Measurements from ENCODE around the gene HDAC7. TPM values are rescaled to one million over a fixed set of nuclear protein-coding genes. Genes with fewer than 3 reads are reported as not detected.
A peak's percentile ranks its signal among the peaks of the same experiment; 100 is the strongest.

The HDAC7 gene
- total and polyA plus RNA-seq, 5 donors from 2014 or later: 14.0 to 163 (median 15.4) TPM

GRCh38 chr12:47834199-47834903 is 14.6 kb upstream of the HDAC7 start:
- no peak for ATAC-seq (ENCODE audit: low read depth in 2 of 2)
- H3K9me3 ChIP-seq (ENCODE audit: control insufficient read depth in 2 of 2, low read length in 2 of 2): no peaks in the 10 kb centered on the region

DNA sequence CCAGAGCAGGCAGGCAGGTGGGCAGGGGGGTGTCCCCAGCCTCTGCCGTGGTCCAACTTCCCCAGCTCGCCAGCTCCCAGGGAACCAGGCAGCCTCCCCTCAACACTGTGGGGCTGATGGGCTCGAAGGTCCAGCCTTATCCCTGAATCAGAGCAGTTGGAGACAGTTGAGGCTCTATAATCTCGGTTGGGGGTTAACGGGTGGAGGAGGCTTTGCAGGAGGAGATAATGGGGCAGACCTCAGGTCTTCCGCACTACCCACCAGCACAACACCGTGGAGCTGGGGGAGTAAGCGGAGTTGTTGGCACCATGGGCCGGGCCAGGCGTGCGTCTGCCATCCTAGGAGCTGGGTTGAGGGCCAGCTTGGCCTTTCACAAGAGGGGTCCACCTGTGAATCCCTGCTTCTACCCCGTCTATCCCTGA is 13.9 kb upstream of the HDAC7 start:
- Mint-ChIP-seq H3K27ac (peak overlapping the region; percentile 97), H3K27me3 (no peaks in the 10 kb centered on the region), H3K9me3 (no peaks in the 10 kb centered on the region), H3K4me3 (peak overlapping the region in 3 of 4 donors; percentile 39 to 92 (median 70)), H3K4me1 (peaks cover 19 to 83% (median 53%) of the 10 kb centered on the region in 4 donors), H3K36me3 (no peaks in the 10 kb centered on the region)
- Histone ChIP-seq H3K4me3 (ENCODE audit: low read depth, low read length) (no peak overlapping the region), H3K4me1 (ENCODE audit: control insufficient read depth, insufficient read depth, low read length, poor library complexity, severe bottlenecking) (peaks cover 71% of the 10 kb centered on the region), H3K27ac (ENCODE audit: insufficient read depth, low read length, poor library complexity, severe bottlenecking) (peak overlapping the region; percentile 85), H3K36me3 (ENCODE audit: control insufficient read depth, insufficient read depth, low read length) (no peaks in the 10 kb centered on the region), H3K9me3 (ENCODE audit: control insufficient read depth in 2 of 2, low read length in 2 of 2) (no peaks in the 10 kb centered on the region), H3K27me3 (ENCODE audit: control insufficient read depth, insufficient read depth, low read length) (no peaks in the 10 kb centered on the region)
- DNase-seq (no peak), ATAC-seq (ENCODE audit: low read depth in 2 of 2) (no peak)

More at GRCh38 chr12:47834199-47834903, 14.6 kb upstream of the HDAC7 start:
- Mint-ChIP-seq H3K27ac (peak overlapping the region; percentile 97), H3K9me3 (no peaks in the 10 kb centered on the region), H3K27me3 (no peaks in the 10 kb centered on the region), H3K36me3 (no peaks in the 10 kb centered on the region), H3K4me1 (peaks cover 19 to 76% (median 46%) of the 10 kb centered on the region in 4 donors), H3K4me3 (peak overlapping the region; percentile 47 to 68 (median 52))
- Histone ChIP-seq H3K4me3 (ENCODE audit: low read depth, low read length) (no peak overlapping the region), H3K4me1 (ENCODE audit: control insufficient read depth, insufficient read depth, low read length, poor library complexity, severe bottlenecking) (peaks cover 63% of the 10 kb centered on the region), H3K27ac (ENCODE audit: insufficient read depth, low read length, poor library complexity, severe bottlenecking) (peak overlapping the region; percentile 85), H3K36me3 (ENCODE audit: control insufficient read depth, insufficient read depth, low read length) (no peaks in the 10 kb centered on the region), H3K27me3 (ENCODE audit: control insufficient read depth, insufficient read depth, low read length) (no peaks in the 10 kb centered on the region)
- no peak for DNase-seq

GRCh38 chr12:47832263-47832933 is 12.7 kb upstream of the HDAC7 start:
- Mint-ChIP-seq H3K9me3 (no peaks in the 10 kb centered on the region), H3K36me3 (no peaks in the 10 kb centered on the region), H3K4me3 (peak overlapping the region; percentile 70 to 92 (median 80)), H3K27ac (peak overlapping the region; percentile 97), H3K4me1 (peaks cover 13 to 88% (median 53%) of the 10 kb centered on the region in 4 donors), H3K27me3 (no peaks in the 10 kb centered on the region)
- Histone ChIP-seq H3K27ac (ENCODE audit: insufficient read depth, low read length, poor library complexity, severe bottlenecking) (peak overlapping the region; percentile 85), H3K36me3 (ENCODE audit: control insufficient read depth, insufficient read depth, low read length) (no peaks in the 10 kb centered on the region), H3K9me3 (ENCODE audit: control insufficient read depth in 2 of 2, low read length in 2 of 2) (no peaks in the 10 kb centered on the region), H3K4me3 (ENCODE audit: low read depth, low read length) (peak overlapping the region; percentile 32), H3K27me3 (ENCODE audit: control insufficient read depth, insufficient read depth, low read length) (no peaks in the 10 kb centered on the region), H3K4me1 (ENCODE audit: control insufficient read depth, insufficient read depth, low read length, poor library complexity, severe bottlenecking) (peaks cover 72% of the 10 kb centered on the region)
- DNase-seq (no peak), ATAC-seq (ENCODE audit: low read depth in 2 of 2) (peak; percentile 24 to 33)

- H3K4me1 Mint-ChIP-seq: peaks cover 18 to 92% (median 58%) of the 10 kb centered on the region in 4 donors
- peak overlapping the region in 2 of 4 donors; percentile 28 to 43 for H3K4me3 Mint-ChIP-seq
- no peaks in the 10 kb centered on the region for H3K36me3 Mint-ChIP-seq
- H3K4me1 ChIP-seq (ENCODE audit: control insufficient read depth, insufficient read depth, low read length, poor library complexity, severe bottlenecking): peaks cover 92% of the 10 kb centered on the region
- H3K27ac Mint-ChIP-seq: peak overlapping the region; percentile 77 to 87 (median 79)
- no peaks in the 10 kb centered on the region for H3K27me3 Mint-ChIP-seq
- no peaks in the 10 kb centered on the region for H3K9me3 ChIP-seq (ENCODE audit: control insufficient read depth in 2 of 2, low read length in 2 of 2)
- H3K27me3 ChIP-seq (ENCODE audit: control insufficient read depth, insufficient read depth, low read length): no peaks in the 10 kb centered on the region
- DNase-seq: no peak
- H3K4me3 ChIP-seq (ENCODE audit: low read depth, low read length): peak overlapping the region; percentile 13
- H3K27ac ChIP-seq (ENCODE audit: insufficient read depth, low read length, poor library complexity, severe bottlenecking): peak overlapping the region; percentile 49
- no peaks in the 10 kb centered on the region for H3K9me3 Mint-ChIP-seq
- no peaks in the 10 kb centered on the region for H3K36me3 ChIP-seq (ENCODE audit: control insufficient read depth, insufficient read depth, low read length)
- no peak for ATAC-seq (ENCODE audit: low read depth in 2 of 2)
Observed at GRCh38 chr12:47829584-47829983, 9.9 kb upstream of the HDAC7 start.

- no peaks in the 10 kb centered on the region for H3K27me3 Mint-ChIP-seq
- peaks cover 21 to 92% (median 60%) of the 10 kb centered on the region in 4 donors for H3K4me1 Mint-ChIP-seq
- no peak for DNase-seq
- H3K9me3 ChIP-seq (ENCODE audit: control insufficient read depth in 2 of 2, low read length in 2 of 2): no peaks in the 10 kb centered on the region
- no peaks in the 10 kb centered on the region for H3K36me3 ChIP-seq (ENCODE audit: control insufficient read depth, insufficient read depth, low read length)
- H3K4me3 ChIP-seq (ENCODE audit: low read depth, low read length): peak overlapping the region; percentile 13
- H3K36me3 Mint-ChIP-seq: no peaks in the 10 kb centered on the region
- no peaks in the 10 kb centered on the region for H3K27me3 ChIP-seq (ENCODE audit: control insufficient read depth, insufficient read depth, low read length)
- peak overlapping the region in 3 of 4 donors; percentile 28 to 62 (median 43) for H3K4me3 Mint-ChIP-seq
- H3K27ac ChIP-seq (ENCODE audit: insufficient read depth, low read length, poor library complexity, severe bottlenecking): peak overlapping the region; percentile 49
- H3K27ac Mint-ChIP-seq: peak overlapping the region; percentile 77 to 90 (median 79)
- ATAC-seq (ENCODE audit: low read depth in 2 of 2): no peak
- H3K4me1 ChIP-seq (ENCODE audit: control insufficient read depth, insufficient read depth, low read length, poor library complexity, severe bottlenecking): peaks cover 92% of the 10 kb centered on the region
- no peaks in the 10 kb centered on the region for H3K9me3 Mint-ChIP-seq
Observed at GRCh38 chr12:47828976-47829482, 9.3 kb upstream of the HDAC7 start.

DNA sequence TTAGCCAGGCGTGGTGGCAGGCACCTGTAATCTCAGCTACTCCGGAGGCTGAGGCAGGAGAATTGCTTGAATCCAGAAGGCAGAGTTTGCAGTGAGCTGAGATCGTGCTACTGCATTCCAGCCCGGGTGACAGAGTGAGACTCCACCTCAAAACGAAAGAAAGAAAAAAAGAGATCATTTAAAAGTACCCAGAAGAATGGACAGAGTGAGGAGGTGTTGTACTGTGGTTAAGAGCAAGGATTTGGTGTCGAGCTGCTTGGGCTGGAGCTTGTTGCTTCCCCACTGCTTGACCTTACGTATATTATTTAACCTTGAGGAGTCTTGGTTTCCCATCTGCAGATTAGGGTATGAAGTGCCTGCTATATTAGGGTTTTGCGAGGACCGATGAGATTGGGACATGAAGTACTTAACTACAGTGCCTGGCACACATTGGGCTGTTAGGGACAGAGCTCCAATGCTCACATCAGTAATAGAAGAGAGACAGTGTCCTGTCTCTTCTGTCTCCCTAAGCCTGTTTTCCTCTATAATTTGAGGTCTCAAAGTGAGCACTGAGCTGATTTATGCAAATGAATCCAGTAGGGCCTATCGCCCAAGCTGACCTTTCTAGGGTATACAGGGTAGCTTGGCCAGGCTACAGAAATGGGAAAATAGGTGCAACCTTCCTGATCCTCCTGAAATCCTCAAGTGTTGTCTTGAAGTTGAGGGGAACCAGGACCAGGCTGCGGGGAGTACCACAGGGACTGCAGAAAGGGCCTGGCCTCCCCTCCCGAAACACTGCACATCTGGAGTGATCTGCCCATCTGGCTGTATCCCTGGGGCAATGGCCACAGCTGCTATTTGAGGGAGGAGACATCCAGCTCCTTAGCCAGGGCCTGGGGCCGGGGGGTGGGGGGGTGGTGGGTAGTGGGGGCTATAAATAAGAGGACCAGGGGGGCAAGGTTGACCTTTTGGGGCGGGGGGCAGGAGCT is 8.6 kb upstream of the HDAC7 start:
- Histone ChIP-seq H3K4me1 (ENCODE audit: control insufficient read depth, insufficient read depth, low read length, poor library complexity, severe bottlenecking) (peaks cover 89% of the 10 kb centered on the region), H3K36me3 (ENCODE audit: control insufficient read depth, insufficient read depth, low read length) (no peaks in the 10 kb centered on the region), H3K9me3 (ENCODE audit: control insufficient read depth in 2 of 2, low read length in 2 of 2) (no peaks in the 10 kb centered on the region), H3K27ac (ENCODE audit: insufficient read depth, low read length, poor library complexity, severe bottlenecking) (peak overlapping the region; percentile 49), H3K27me3 (ENCODE audit: control insufficient read depth, insufficient read depth, low read length) (no peaks in the 10 kb centered on the region), H3K4me3 (ENCODE audit: low read depth, low read length) (no peak overlapping the region)
- Mint-ChIP-seq H3K9me3 (no peaks in the 10 kb centered on the region), H3K4me3 (peak overlapping the region; percentile 43 to 84 (median 69)), H3K27ac (peak overlapping the region; percentile 77 to 90 (median 79)), H3K36me3 (no peaks in the 10 kb centered on the region), H3K27me3 (no peaks in the 10 kb centered on the region), H3K4me1 (peaks cover 21 to 92% (median 59%) of the 10 kb centered on the region in 4 donors)
- ATAC-seq (ENCODE audit: low read depth in 2 of 2) (no peak), DNase-seq (no peak)

DNA sequence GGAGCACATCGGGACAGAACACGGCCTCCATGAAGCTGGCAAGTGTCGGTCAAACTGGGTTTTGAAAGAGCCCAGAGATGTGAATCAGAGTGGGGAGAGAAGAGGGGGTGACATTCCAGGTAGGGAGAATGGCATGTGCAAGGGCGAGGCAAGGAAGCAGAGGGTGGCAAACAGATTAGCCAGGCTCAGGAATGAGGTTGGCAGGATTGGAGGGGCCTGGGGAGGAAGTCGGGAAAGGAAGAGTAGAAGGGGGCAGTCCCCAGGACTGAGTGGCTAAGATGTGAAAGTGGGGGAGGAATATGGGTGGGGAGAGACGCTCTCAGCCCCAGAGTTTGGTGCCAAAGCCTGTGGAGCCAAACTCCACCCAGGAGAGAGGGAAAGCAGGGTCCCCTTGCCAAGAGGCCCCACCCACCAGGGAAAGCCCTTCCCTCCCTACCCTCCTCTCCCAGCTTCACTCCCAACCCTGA is 5.5 kb upstream of the HDAC7 start:
- Mint-ChIP-seq H3K4me1 (peaks cover 19 to 92% (median 59%) of the 10 kb centered on the region in 4 donors), H3K9me3 (no peaks in the 10 kb centered on the region), H3K27ac (peak overlapping the region; percentile 92 to 97 (median 96)), H3K27me3 (no peaks in the 10 kb centered on the region), H3K36me3 (no peaks in the 10 kb centered on the region), H3K4me3 (peak overlapping the region in 3 of 4 donors; percentile 68 to 93 (median 78))
- no peaks in the 10 kb centered on the region for H3K9me3 ChIP-seq (ENCODE audit: control insufficient read depth in 2 of 2, low read length in 2 of 2)
- peak overlapping the region; percentile 74 for H3K27ac ChIP-seq (ENCODE audit: insufficient read depth, low read length, poor library complexity, severe bottlenecking)
- no peak for DNase-seq
- H3K4me3 ChIP-seq (ENCODE audit: low read depth, low read length): peak overlapping the region; percentile 37
- peaks cover 75% of the 10 kb centered on the region for H3K4me1 ChIP-seq (ENCODE audit: control insufficient read depth, insufficient read depth, low read length, poor library complexity, severe bottlenecking)
- no peak for ATAC-seq (ENCODE audit: low read depth in 2 of 2)
- H3K36me3 ChIP-seq (ENCODE audit: control insufficient read depth, insufficient read depth, low read length): no peaks in the 10 kb centered on the region
- no peaks in the 10 kb centered on the region for H3K27me3 ChIP-seq (ENCODE audit: control insufficient read depth, insufficient read depth, low read length)
